Activated CD8-positive, alpha-beta T cell treated with anti-CD3 and anti-CD28 coated beads for 36 hours (primary cell): ENCODE results near the gene NAALADL2. TPM values are rescaled to one million over a fixed set of nuclear protein-coding genes. Genes with fewer than 3 reads are reported as not detected.

Experiments used
- ATAC-seq: fragments of 200-7000 bp; cut with Tn5 transposase; one replicate; pipeline ENCODE4 v1.10.0; 2021; ENCODE audit warnings: mild to moderate bottlenecking, moderate library complexity
- CTCF ChIA-PET: fragments of 350-600 bp; sonication (Branson Sonifier 250); formaldehyde crosslinking; loops from one replicate; lab custom pipeline; 2021; ENCODE audit warnings: antibody characterized with exemption; lab: Charles Lee
- POLR2A ChIA-PET: fragments of 350-600 bp; sonication (Branson Sonifier 250); formaldehyde crosslinking; loops from one replicate; lab custom pipeline; 2021; ENCODE audit warnings: antibody characterized with exemption; lab: Charles Lee
- DNase-seq: peaks from one replicate; pipeline ENCODE4 v3.0.0-alpha.2; 2020
- H3K27ac Mint-ChIP-seq: one replicate; pipeline ENCODE4 v1.8.0; 2021; ENCODE audit warnings: mild to moderate bottlenecking, mixed read lengths
- H3K27me3 Mint-ChIP-seq: one replicate; pipeline ENCODE4 v1.8.0; 2021; ENCODE audit warnings: mixed read lengths
- H3K36me3 Mint-ChIP-seq: one replicate; pipeline ENCODE4 v1.8.0; 2021; ENCODE audit warnings: low read depth, mixed read lengths
- H3K4me1 Mint-ChIP-seq: one replicate; pipeline ENCODE4 v1.8.0; 2021; ENCODE audit warnings: low read depth, mixed read lengths
- H3K4me3 Mint-ChIP-seq: one replicate; pipeline ENCODE4 v1.8.0; 2021; ENCODE audit warnings: mild to moderate bottlenecking, moderate library complexity, mixed read lengths
- H3K9me3 Mint-ChIP-seq: one replicate; pipeline ENCODE4 v1.8.0; 2021; ENCODE audit warnings: mixed read lengths
- intact Hi-C: fragments of 100-400 bp; cut with micrococcal nuclease; formaldehyde crosslinking; loops from one replicate; pipeline ENCODE4 v1.10.0; 2022
- total RNA-seq, 2 experiments: library from RNA; stranded (reverse); gene quantifications; one replicate each; pipeline ENCODE4 v1.2.3, GENCODE V29; 2021
- TF ChIP-seq, protein P1 (sequence below): fragments of 200-600 bp; IDR thresholded peaks from one replicate; pipeline ENCODE4 v1.8.0; 2022; ENCODE audit warnings: antibody characterized with exemption, mild to moderate bottlenecking

NAALADL2 gene
- total RNA-seq, 2 experiments from 2014 or later: 0.60 TPM; not detected in 1

DNA sequence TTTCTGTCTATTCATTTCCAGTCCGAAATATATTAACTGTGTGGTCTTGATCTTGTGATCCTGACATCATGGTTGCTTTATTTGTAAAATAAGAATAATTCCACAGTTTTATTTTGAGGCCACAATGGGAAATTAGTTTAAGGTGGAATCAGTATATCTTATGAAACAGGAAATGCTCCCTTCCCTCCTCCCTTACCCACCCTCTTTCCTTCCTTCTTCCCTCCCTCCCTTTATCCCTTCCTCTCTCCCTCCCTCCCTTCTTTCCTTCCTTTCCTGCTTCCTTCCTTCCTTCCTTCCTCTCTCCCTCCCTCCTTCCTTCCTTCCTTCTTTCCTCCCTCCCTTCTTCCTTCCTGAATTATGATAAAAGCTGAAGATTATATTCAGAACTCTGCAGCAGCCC lies 452.3 kb downstream of the NAALADL2 start:
- TF ChIP-seq, protein P1, sequence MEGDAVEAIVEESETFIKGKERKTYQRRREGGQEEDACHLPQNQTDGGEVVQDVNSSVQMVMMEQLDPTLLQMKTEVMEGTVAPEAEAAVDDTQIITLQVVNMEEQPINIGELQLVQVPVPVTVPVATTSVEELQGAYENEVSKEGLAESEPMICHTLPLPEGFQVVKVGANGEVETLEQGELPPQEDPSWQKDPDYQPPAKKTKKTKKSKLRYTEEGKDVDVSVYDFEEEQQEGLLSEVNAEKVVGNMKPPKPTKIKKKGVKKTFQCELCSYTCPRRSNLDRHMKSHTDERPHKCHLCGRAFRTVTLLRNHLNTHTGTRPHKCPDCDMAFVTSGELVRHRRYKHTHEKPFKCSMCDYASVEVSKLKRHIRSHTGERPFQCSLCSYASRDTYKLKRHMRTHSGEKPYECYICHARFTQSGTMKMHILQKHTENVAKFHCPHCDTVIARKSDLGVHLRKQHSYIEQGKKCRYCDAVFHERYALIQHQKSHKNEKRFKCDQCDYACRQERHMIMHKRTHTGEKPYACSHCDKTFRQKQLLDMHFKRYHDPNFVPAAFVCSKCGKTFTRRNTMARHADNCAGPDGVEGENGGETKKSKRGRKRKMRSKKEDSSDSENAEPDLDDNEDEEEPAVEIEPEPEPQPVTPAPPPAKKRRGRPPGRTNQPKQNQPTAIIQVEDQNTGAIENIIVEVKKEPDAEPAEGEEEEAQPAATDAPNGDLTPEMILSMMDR: no peak
- CTCF ChIA-PET: no interaction called here
- Mint-ChIP-seq H3K27me3 (no peaks in the 10 kb centered on the region), H3K4me3 (no peak overlapping the region), H3K27ac (no peak overlapping the region), H3K9me3 (no peaks in the 10 kb centered on the region), H3K4me1 (peaks cover 7% of the 10 kb centered on the region), H3K36me3 (no peaks in the 10 kb centered on the region)
- no peak for DNase-seq
- no peak for ATAC-seq
- intact Hi-C loops: no loop called here
- POLR2A ChIA-PET: interaction anchor here (0.7 kb wide), 1 partner anchor 310 kb away, joined by 3 read pairs; no protein-coding TSS in a partner anchor

GRCh38 chr3:175311946-175312345 lies 452.8 kb downstream of the NAALADL2 start:
- no peak for DNase-seq
- no peak overlapping the region for H3K4me3 Mint-ChIP-seq

DNA sequence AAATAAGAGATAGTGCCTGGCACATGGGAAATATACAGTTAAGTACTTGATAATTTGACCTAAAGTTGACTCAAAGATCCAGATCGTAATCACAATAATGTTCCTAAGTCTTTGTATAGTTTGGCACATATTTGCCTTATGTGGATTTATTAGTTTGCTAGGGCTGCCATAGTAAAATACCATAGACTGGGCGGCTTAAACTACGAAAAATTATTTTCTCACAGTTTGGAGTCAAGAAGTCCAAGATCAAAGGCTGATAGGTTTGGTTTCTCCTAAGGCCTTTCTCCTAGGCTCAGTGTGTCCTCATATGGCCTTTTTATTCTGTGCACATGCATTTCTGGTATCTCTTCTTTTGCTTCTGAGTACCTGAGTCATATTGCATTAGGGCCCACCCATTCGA lies 453.7 kb downstream of the NAALADL2 start:
- Mint-ChIP-seq H3K36me3 (no peaks in the 10 kb centered on the region), H3K27ac (no peak overlapping the region)
- POLR2A ChIA-PET: no interaction called here

More at GRCh38 chr3:175311946-175312345, 452.8 kb downstream of the NAALADL2 start:
- CTCF ChIA-PET: no interaction called here
- Mint-ChIP-seq H3K9me3 (no peaks in the 10 kb centered on the region), H3K27me3 (no peaks in the 10 kb centered on the region), H3K36me3 (no peaks in the 10 kb centered on the region), H3K27ac (no peak overlapping the region), H3K4me1 (peaks cover 7% of the 10 kb centered on the region)
- intact Hi-C loops: no loop called here
- no peak for ATAC-seq
- TF ChIP-seq, protein P1: no peak
- POLR2A ChIA-PET: interaction anchor here (0.7 kb wide), 1 partner anchor 311 kb away, joined by 3 read pairs; no protein-coding TSS in a partner anchor

DNA sequence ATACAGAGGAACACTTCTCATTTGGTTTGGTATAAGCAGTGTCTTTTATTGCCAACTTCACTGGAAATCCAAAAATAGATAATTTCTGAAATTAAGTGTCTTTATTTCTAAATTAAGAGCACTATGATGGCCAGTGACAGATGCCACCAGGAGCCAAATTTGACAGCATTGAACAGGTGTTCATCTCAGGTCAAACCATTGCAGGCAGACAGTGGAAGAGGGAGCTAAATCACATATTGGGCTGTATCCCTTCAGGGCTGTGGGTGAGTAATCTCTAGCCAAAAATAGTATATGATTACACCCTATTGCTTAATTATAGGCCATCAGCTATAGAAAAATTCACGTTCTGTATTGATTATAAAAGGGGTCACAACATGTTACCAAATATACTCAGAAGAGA lies 457.7 kb downstream of the NAALADL2 start:
- Mint-ChIP-seq H3K27ac (no peak overlapping the region), H3K4me3 (no peak overlapping the region), H3K27me3 (no peaks in the 10 kb centered on the region), H3K9me3 (no peaks in the 10 kb centered on the region), H3K36me3 (no peaks in the 10 kb centered on the region), H3K4me1 (no peaks in the 10 kb centered on the region)
- DNase-seq (no peak), ATAC-seq (no peak)
- ChIA-PET POLR2A (no interaction called here), CTCF (no interaction called here)
- TF ChIP-seq, protein P1: no peak
- intact Hi-C loops: no loop called here

More for the DNA sequence above, 453.7 kb downstream of the NAALADL2 start:
- intact Hi-C loops: no loop called here
- Mint-ChIP-seq H3K27me3 (no peaks in the 10 kb centered on the region), H3K9me3 (no peaks in the 10 kb centered on the region), H3K4me3 (no peak overlapping the region), H3K4me1 (peaks cover 6% of the 10 kb centered on the region)
- TF ChIP-seq, protein P1: no peak
- CTCF ChIA-PET: no interaction called here
- DNase-seq: no peak
- no peak for ATAC-seq

GRCh38 chr3:175325440-175325839 lies 466.3 kb downstream of the NAALADL2 start:
- Mint-ChIP-seq H3K36me3 (no peaks in the 10 kb centered on the region), H3K9me3 (peaks cover 5% of the 10 kb centered on the region), H3K4me1 (no peaks in the 10 kb centered on the region), H3K27me3 (no peaks in the 10 kb centered on the region), H3K27ac (no peak overlapping the region), H3K4me3 (no peak overlapping the region)
- intact Hi-C loops: no loop called here
- DNase-seq (no peak), ATAC-seq (no peak)
- ChIA-PET POLR2A (no interaction called here), CTCF (no interaction called here)
- TF ChIP-seq, protein P1: no peak
